ENCODE data around the gene LIF. TPM values are rescaled to one million over a fixed set of nuclear protein-coding genes. Genes with fewer than 3 reads are reported as not detected.
"Not testable (repeated sequence)": the region's sequence is repeated elsewhere in the genome, so short reads cannot be mapped to it uniquely, and the experiment has no call there.

The LIF gene
- total RNA-seq, 2 donors from 2014 or later: 1.8 to 5.3 TPM

DNA sequence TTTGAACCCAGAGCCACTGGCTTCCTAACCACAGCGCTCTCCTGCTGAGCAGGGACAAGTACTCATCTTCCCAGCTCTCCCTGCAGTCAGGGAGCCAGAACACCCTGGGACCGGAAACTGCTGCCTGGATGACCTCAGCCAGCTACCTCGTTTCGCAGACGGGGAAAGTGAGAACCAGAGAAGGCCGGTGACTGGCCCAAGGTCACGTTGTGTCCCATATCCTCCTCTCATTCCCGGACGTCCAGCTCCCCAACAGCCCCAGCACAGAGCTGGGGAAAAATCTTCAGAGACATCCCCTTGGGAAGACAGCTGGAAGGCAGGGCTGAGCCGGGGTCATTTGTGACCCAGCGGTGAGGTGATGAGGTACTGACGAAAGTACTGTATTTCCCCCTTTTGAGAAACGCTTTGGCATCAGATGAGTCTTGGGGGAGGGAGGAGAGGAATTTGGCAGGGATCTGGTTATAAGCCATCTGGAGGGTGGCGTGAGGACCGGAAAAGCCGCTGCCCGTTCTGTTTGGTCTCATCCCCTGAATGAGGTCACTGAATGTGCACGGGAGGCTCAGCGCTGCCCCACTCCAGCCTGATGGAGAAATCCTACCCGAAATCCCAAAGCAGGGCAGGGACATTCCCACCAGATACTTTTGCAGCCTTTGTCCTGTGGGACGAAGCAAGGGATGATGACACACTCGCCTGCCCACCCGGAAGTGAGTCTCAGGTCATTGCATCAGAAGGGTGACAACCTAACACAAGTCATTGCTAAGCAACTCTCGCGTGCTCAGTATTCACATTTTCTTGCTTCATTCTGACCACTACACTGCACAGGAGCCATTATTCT, 41.1 kb downstream of the LIF start:
- no peak for ATAC-seq

DNA sequence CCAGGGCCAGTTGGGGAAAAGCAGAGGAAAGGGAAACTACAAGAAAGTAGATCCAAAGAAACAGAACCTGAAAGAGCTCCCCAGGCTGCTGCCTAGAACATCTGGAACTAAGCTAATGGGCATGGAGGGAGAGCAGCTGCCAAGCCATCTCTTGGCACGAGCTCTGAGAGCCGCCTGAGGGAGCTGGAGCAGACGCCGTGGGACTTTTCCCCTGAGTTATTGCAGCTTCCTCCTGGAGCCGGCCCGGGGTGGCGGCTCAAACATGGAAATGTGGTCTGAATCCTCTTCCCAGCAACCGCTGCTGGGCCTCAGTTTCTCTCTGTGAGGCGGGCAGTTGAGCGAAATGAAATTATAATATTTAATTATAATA, 41.8 kb downstream of the LIF start:
- Mint-ChIP-seq H3K27ac (no peak overlapping the region), H3K4me1 (peaks cover 2% of the 10 kb centered on the region), H3K4me3 (no peak overlapping the region)

More for the DNA sequence above, 41.1 kb downstream of the LIF start:
- no peaks in the 10 kb centered on the region for H3K9me3 ChIP-seq (ENCODE audit: control insufficient read depth, low read length, poor library complexity, severe bottlenecking)
- H3K27ac Mint-ChIP-seq: no peak overlapping the region
- H3K4me1 Mint-ChIP-seq: peaks cover 4% of the 10 kb centered on the region
- H3K36me3 Mint-ChIP-seq (ENCODE audit: low read depth): no peaks in the 10 kb centered on the region
- DNase-seq: no peak
- no peaks in the 10 kb centered on the region for H3K27me3 Mint-ChIP-seq
- no peak overlapping the region for H3K4me3 Mint-ChIP-seq

GRCh38 chr22:30204015-30204741, 42.4 kb downstream of the LIF start:
- H3K36me3 Mint-ChIP-seq (ENCODE audit: low read depth): no peaks in the 10 kb centered on the region
- H3K9me3 ChIP-seq (ENCODE audit: control insufficient read depth, low read length, poor library complexity, severe bottlenecking): no peaks in the 10 kb centered on the region
- ATAC-seq: no peak
- no peak overlapping the region for H3K27ac Mint-ChIP-seq
- H3K27me3 Mint-ChIP-seq: no peaks in the 10 kb centered on the region
- H3K4me1 Mint-ChIP-seq: peaks cover 5% of the 10 kb centered on the region
- no peak for DNase-seq
- no peak overlapping the region for H3K4me3 Mint-ChIP-seq

More for the DNA sequence above, 41.8 kb downstream of the LIF start:
- ATAC-seq (no peak), DNase-seq (no peak)
- no peaks in the 10 kb centered on the region for H3K9me3 ChIP-seq (ENCODE audit: control insufficient read depth, low read length, poor library complexity, severe bottlenecking)
- H3K27me3 Mint-ChIP-seq: no peaks in the 10 kb centered on the region
- H3K36me3 Mint-ChIP-seq (ENCODE audit: low read depth): no peaks in the 10 kb centered on the region

- H3K36me3 Mint-ChIP-seq (ENCODE audit: low read depth): no peaks in the 10 kb centered on the region
- H3K9me3 ChIP-seq (ENCODE audit: control insufficient read depth, low read length, poor library complexity, severe bottlenecking): no peaks in the 10 kb centered on the region
- DNase-seq (no peak), ATAC-seq (no peak)
- no peak overlapping the region for H3K27ac Mint-ChIP-seq
- no peak overlapping the region for H3K4me3 Mint-ChIP-seq
- peaks cover 13% of the 10 kb centered on the region for H3K4me1 Mint-ChIP-seq
- H3K27me3 Mint-ChIP-seq: no peaks in the 10 kb centered on the region
Measured at GRCh38 chr22:30202531-30203006, 44.0 kb downstream of the LIF start.

DNA sequence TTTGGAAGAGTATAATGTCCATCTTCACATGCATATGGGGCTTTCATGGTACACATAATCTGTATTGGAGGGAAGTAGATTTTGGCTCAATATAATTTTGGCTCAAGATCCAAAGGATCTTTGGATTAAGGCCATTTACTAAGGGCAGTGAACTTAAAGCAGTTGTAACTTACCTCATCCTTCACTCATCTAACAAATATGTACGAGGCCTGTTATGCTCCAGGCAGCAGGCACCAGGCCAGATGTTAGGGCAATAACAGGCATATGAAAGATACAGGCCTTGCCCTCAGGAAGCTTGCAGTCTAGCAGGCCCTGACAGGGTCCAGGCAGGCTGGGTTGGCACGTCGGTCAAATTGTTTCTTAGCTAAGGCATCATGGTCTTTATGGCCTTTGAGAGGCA, 44.6 kb downstream of the LIF start:
- H3K9me3 ChIP-seq (ENCODE audit: control insufficient read depth, low read length, poor library complexity, severe bottlenecking): no peaks in the 10 kb centered on the region

DNA sequence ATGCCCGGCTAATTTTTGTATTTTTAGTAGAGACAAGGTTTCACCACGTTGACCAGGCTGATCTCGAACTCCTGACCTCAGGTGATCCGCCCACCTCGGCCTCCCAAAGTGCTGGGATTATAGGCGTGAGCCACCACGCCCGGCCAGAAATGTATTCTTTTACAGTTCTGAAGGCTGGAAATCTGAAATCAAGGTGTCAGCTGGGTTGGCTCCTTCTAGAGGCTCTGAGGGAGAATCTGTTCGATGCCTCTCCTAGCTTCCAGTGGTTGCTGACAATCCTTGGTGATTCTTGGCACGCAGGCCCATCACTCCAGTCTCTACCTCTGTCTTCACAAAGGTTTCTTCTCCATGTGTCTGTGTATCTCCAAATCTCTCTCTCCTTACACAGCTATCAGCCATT, 45.7 kb downstream of the LIF start:
- not testable (repeated sequence) for H3K27me3 Mint-ChIP-seq; H3K4me3 Mint-ChIP-seq; H3K36me3 Mint-ChIP-seq (ENCODE audit: low read depth); H3K27ac Mint-ChIP-seq; ATAC-seq; DNase-seq; H3K9me3 ChIP-seq (ENCODE audit: control insufficient read depth, low read length, poor library complexity, severe bottlenecking)
- peaks cover 27% of the 10 kb centered on the region for H3K4me1 Mint-ChIP-seq

More for the DNA sequence above, 44.6 kb downstream of the LIF start:
- no peaks in the 10 kb centered on the region for H3K27me3 Mint-ChIP-seq
- no peak overlapping the region for H3K27ac Mint-ChIP-seq
- ATAC-seq: no peak
- peaks cover 18% of the 10 kb centered on the region for H3K4me1 Mint-ChIP-seq
- H3K36me3 Mint-ChIP-seq (ENCODE audit: low read depth): no peaks in the 10 kb centered on the region
- no peak overlapping the region for H3K4me3 Mint-ChIP-seq
- DNase-seq: no peak

GRCh38 chr22:30198921-30199320, 47.6 kb downstream of the LIF start:
- H3K27ac Mint-ChIP-seq: peak overlapping the region; percentile 94
- ATAC-seq: no peak
- no peaks in the 10 kb centered on the region for H3K9me3 ChIP-seq (ENCODE audit: control insufficient read depth, low read length, poor library complexity, severe bottlenecking)
- peaks cover 31% of the 10 kb centered on the region for H3K4me1 Mint-ChIP-seq
- DNase-seq: no peak
- H3K36me3 Mint-ChIP-seq (ENCODE audit: low read depth): no peaks in the 10 kb centered on the region
- H3K27me3 Mint-ChIP-seq: no peaks in the 10 kb centered on the region
- no peak overlapping the region for H3K4me3 Mint-ChIP-seq

DNA sequence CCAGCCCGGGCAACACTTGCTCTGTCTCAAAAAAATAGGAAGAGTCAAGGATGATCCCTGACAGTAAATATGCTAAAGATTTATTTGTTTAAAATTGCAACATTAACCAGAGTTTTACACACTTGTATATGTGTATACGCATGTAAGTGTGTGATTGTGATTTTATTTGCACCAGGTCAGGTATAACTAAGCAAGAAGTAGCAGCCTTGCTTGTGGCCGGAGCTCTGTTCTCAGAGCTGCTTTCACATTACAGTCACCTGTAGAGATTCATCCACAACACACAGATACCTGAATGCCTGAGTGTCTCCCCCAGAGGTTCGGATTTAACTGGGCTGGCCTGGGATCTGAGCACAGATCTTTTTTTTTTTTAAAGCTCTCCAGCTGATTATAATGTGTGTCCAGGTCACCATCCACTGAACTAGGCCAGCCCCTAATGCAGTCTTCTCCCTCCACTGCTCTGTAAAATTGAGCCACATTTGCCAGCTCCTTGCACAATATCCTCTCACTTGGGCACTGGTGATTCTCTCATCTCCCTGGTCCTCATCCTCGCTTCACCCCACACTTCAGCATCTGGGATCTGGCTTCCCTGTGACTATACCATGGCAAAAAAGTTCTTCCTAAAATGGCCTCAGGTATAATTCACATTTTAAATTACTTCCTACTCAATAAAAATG, 48.3 kb downstream of the LIF start:
- no peaks in the 10 kb centered on the region for H3K9me3 ChIP-seq (ENCODE audit: control insufficient read depth, low read length, poor library complexity, severe bottlenecking)
- ATAC-seq (no peak), DNase-seq (no peak)
- peaks cover 32% of the 10 kb centered on the region for H3K4me1 Mint-ChIP-seq
- peak overlapping the region; percentile 94 for H3K27ac Mint-ChIP-seq
- H3K4me3 Mint-ChIP-seq: no peak overlapping the region
- H3K27me3 Mint-ChIP-seq: no peaks in the 10 kb centered on the region
- no peaks in the 10 kb centered on the region for H3K36me3 Mint-ChIP-seq (ENCODE audit: low read depth)

DNA sequence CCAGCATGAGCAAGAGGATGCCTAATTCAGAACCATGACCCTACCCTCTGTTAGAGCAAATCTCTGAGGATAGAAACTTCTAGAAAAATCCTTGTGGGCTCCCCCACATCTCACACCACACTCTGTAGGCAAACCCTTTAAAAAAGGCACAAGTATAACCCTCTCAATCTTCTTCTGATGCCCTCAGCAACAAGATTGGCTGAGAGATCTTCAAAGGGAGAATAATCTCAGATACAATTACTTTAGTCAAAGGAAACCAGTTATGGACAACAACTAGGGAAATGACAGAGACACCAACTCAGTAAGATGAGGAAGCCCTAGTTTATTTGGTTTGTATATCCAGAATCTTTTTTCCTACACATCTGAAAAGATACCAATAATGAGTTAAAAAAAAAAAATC, 49.2 kb downstream of the LIF start:
- Mint-ChIP-seq H3K36me3 (ENCODE audit: low read depth) (no peaks in the 10 kb centered on the region), H3K27me3 (no peaks in the 10 kb centered on the region), H3K4me3 (no peak overlapping the region), H3K27ac (peak overlapping the region; percentile 94), H3K4me1 (peaks cover 40% of the 10 kb centered on the region)
- no peak for DNase-seq
- no peak for ATAC-seq
- no peaks in the 10 kb centered on the region for H3K9me3 ChIP-seq (ENCODE audit: control insufficient read depth, low read length, poor library complexity, severe bottlenecking)

- Mint-ChIP-seq H3K27me3 (no peaks in the 10 kb centered on the region), H3K27ac (peak overlapping the region; percentile 94), H3K36me3 (ENCODE audit: low read depth) (peaks cover 2% of the 10 kb centered on the region), H3K4me3 (peak overlapping the region; percentile 66), H3K4me1 (peaks cover 45% of the 10 kb centered on the region)
- ATAC-seq: no peak
- no peak for DNase-seq
- no peaks in the 10 kb centered on the region for H3K9me3 ChIP-seq (ENCODE audit: control insufficient read depth, low read length, poor library complexity, severe bottlenecking)
Measured at GRCh38 chr22:30196880-30197336, 49.7 kb downstream of the LIF start.

DNA sequence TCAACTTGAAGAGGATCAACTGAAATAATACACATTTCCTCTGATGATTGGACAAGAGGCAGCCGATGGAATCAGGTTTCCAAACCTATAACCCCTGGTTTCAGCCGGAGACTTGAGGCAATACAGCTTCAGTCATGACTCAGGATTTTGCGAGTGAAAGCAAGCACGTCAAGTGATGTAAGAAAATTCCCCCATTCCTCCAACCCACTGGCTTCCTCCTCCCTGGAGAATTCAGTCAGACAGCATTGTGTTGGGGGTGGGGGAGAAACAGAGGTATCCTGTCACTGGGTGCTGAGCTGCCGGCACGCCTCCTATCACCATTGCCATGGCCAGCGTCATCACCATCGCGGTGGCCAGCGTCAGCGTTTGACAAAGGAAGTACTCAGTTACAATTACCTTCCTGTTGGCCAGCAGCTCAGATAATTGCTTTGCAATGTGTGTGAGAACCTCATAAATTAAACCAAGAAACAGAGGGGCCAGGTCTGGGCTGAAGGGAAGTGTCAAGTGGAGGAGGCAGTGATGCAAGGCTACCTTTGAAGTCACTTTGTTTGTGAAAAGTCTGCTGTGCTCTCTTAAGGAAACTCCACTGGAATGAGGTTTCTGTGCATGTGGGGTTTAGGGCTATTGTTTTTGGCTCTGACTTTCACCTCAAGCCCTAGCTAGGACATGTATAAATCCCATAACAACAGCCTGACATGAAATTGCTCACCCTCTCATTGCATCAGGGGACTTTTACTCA, 50.2 kb downstream of the LIF start:
- H3K4me1 Mint-ChIP-seq: peaks cover 45% of the 10 kb centered on the region
- DNase-seq: peak in 1 of 3 donors; percentile 20
- peak overlapping the region; percentile 66 for H3K4me3 Mint-ChIP-seq

DNA sequence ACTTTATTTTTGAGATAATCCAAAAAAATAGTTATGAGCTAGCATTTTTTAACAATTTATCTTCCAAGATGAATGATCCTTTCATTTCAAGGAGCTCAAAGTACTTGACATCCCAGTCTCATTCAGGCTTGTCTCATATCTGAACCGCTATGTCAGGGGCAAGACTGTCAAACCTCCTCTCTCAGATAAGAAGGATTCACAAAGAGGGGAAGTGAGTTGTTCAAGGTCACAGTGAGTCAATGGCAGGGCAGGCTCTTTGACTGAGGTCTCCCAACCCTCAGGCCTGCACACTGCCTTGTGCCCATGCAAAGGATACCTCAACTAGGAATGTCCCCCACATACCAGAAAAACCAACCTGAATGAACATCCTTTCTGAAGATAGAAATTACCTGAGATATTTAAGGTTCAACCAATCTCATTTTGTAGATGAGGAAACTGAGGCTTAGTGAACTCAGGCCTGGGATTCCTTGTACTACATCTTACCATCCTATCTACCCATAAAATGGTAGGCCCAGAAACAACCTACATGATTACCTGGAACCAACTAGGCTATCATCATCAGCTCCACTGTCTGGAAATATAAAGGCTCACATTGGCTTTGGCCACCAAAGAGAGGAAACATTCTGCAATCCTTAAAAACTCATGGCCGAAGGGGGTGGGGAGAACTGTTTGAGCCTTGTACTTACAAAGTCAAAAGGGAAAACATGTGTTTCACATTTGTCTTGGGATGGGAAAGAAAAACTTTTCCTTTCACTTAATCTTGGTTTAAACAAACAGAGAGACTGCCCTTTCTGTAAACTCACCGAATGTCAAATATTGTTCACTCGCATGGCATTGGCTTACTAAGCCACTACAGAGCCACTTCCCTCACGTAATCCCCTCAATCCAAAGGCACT, 51.1 kb downstream of the LIF start:
- H3K4me3 Mint-ChIP-seq: peak overlapping the region; percentile 66
- DNase-seq: no peak
- ATAC-seq: no peak
- peak overlapping the region; percentile 94 for H3K27ac Mint-ChIP-seq
- peaks cover 2% of the 10 kb centered on the region for H3K36me3 Mint-ChIP-seq (ENCODE audit: low read depth)
- no peaks in the 10 kb centered on the region for H3K27me3 Mint-ChIP-seq
- H3K4me1 Mint-ChIP-seq: peaks cover 53% of the 10 kb centered on the region
- H3K9me3 ChIP-seq (ENCODE audit: control insufficient read depth, low read length, poor library complexity, severe bottlenecking): no peaks in the 10 kb centered on the region

More for the DNA sequence above, 50.2 kb downstream of the LIF start:
- Mint-ChIP-seq H3K27ac (peak overlapping the region; percentile 94), H3K27me3 (no peaks in the 10 kb centered on the region), H3K36me3 (ENCODE audit: low read depth) (peaks cover 2% of the 10 kb centered on the region)
- H3K9me3 ChIP-seq (ENCODE audit: control insufficient read depth, low read length, poor library complexity, severe bottlenecking): no peaks in the 10 kb centered on the region
- ATAC-seq: peak; percentile 80
